ENCODE data around the gene EMILIN1. TPM values are rescaled to one million over a fixed set of nuclear protein-coding genes. Genes with fewer than 3 reads are reported as not detected.
"Not testable (repeated sequence)": the region's sequence is repeated elsewhere in the genome, so short reads cannot be mapped to it uniquely, and the experiment has no call there.

Gene EMILIN1
- total RNA-seq, 1 experiment from 2014 or later: 6.1 TPM

DNA sequence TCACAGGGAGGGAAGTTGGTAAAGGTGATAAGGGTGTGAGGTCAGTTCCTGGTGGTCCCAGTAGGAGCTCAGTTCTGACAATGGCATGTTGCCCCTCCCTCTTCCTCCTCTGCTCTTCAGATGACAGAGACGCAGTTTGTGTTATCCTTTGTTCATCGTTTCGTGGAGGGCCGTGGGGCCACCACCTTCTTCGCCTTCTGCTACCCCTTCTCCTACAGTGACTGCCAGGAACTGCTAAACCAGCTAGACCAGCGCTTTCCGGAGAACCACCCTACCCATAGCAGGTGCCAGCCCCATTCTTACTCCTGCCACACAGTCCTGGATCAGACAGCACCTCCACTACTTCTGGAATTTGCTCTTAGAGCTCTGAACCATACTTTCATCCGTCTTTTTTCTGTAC is 24.6 kb upstream of the EMILIN1 start:
- DNase-seq (ENCODE audit: low read depth): no peak

DNA sequence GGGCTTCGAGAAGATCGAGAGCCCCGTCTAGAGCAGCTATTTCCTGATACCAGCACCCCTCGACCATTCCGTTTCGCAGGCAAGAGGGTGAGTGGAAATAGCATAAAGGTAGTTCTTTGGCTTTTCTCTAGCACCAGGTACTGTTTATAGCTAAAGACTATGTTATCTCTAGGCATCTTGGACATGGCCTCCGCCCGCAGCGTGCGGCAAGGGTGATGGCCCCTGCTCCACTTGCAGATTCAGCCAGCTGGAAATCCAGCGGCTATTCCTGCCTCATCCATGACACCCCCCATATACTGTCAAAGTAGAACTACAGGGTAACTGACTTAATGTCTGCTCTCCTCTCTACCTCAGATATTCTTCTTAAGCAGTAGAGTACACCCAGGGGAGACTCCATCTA is 23.7 kb upstream of the EMILIN1 start:
- no peak for DNase-seq (ENCODE audit: low read depth)

DNA sequence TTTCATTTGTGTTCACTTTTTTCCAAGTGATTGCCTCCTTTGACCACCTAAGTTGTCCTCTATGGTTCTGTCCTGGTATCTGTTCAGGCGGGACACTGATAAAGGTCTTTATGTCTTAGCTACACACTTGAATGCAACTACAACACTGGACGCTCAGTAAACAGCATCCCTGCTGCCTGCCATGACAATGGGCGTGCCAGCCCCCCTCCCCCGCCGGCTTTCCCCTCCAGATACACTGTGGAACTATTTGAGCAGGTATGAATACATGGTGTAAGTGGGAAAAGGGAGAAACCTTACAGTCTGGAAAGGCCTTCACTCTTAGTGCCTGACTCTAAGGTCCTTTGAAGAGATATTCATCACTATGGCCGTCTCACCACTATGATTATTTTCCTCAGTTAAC is 21.2 kb upstream of the EMILIN1 start:
- no peak for DNase-seq (ENCODE audit: low read depth)

DNA sequence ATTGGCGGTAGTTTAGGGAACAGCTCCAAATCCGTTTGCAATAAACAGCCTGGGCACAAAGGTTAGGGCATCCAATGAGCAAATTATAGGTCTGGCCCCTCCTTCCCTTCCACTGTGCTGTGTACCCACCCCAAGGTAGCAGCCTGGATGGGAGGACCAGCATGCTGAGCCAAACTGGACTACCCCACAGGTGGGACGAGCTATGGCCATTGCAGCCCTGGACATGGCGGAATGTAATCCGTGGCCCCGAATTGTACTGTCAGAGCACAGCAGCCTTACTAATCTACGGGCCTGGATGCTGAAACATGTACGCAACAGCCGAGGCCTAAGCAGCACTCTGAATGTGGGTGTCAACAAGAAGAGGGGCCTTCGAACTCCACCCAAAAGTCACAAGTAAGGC is 20.2 kb upstream of the EMILIN1 start:
- no peak for DNase-seq (ENCODE audit: low read depth)

DNA sequence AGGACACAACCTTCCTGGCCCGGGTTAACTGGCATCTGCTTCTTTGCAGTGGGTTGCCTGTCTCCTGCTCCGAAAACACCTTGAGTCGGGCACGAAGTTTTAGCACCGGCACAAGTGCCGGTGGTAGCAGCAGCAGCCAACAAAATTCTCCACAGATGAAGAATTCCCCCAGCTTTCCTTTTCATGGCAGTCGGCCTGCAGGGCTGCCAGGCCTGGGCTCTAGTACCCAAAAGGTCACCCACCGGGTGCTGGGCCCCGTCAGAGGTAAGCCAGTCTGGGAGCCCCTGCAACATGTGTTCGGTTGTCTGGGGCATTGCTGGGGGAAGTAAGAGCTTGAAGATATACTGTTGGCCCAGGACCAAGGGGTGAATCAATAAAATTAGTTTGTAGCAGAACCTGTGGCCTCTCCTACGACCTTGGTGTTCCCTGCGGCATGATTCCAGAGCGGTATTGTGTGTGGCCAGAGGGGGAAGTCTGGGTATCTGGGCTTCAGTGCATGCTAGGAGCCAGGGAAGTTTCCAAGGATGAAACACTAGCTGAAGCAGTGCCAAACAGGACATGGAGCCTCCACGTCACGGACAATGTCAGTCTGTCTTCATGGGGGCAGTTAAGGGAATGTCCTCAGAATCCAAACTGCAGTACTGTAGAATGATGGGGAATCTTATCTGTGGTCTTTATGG is 19.1 kb upstream of the EMILIN1 start:
- no peak for DNase-seq (ENCODE audit: low read depth)

DNA sequence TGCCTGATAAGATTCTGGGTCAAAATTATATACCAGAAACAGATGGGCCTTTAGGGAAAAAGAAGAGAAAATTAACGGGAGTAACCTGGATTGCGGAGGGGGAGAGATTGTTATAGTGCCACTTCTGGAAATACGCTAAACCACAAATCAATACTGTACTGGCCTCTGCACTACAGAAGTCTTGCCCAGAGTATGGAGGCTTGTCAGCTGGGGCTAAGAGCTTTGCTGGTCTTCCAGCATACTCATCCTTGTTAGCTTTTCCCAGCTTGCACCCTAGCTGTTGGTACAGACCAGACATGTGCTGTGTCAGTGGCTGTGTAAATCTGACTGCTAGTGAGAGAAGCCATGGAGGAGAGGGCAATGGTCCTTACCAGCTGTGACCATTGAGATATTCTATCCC is 18.1 kb upstream of the EMILIN1 start:
- DNase-seq (ENCODE audit: low read depth): no peak

DNA sequence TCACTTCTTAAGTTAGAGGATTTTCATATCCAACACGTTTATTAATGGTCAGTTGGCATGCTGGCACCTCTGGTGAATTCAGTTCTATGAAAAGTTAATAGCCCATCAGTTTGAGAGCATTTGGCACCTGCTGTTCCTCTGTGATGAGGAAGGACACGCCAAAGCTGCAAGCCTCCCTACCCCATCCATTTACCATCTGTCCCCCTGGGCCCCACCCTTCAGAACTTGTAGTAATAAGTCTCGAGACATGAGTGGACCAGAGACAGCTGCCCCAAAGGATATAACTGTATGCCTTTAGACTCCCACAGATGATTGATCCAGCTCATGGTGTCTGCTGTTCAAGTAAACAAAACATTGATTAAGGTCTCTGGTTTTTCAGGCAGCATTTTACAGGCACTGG is 13.3 kb upstream of the EMILIN1 start:
- no peak for DNase-seq (ENCODE audit: low read depth)

DNA sequence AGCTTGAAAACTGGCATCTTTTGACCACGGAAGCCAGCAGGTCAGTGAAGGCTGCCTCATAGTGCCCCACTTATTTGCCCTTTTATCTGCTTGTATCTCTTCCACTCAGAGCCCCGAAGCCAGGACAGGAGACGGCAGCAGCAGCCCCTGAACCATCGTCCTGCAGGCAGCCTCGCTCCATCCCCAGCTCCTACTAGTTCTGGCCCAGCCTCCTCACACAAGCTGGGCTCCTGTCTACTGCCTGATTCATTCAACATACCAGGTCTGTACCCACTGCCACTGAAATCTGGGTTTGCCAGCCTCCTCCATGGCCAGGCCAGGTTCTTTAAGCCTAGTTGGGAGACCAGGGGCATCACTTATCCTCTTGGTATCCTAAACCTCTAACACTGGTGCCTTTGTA is 11.0 kb upstream of the EMILIN1 start:
- no peak for DNase-seq (ENCODE audit: low read depth)

DNA sequence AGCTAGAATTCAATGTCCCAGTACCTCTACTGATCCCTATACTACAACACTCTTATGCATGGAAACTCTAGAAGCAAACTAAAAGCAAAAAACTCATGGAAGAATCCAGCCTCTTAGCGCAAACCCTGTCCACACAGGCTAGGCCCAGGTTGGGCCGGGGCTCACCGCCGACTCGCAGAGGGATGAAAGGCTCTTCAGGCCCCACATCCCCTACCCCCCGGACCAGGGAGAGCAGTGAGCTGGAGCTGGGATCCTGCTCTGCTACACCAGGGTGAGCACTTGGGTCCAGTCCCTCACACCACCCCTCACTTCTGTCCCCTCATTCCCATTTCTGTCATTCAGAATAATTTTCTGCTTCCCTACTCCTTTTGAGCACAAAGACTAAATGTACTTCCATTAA is 9.0 kb upstream of the EMILIN1 start:
- DNase-seq (ENCODE audit: low read depth): no peak

DNA sequence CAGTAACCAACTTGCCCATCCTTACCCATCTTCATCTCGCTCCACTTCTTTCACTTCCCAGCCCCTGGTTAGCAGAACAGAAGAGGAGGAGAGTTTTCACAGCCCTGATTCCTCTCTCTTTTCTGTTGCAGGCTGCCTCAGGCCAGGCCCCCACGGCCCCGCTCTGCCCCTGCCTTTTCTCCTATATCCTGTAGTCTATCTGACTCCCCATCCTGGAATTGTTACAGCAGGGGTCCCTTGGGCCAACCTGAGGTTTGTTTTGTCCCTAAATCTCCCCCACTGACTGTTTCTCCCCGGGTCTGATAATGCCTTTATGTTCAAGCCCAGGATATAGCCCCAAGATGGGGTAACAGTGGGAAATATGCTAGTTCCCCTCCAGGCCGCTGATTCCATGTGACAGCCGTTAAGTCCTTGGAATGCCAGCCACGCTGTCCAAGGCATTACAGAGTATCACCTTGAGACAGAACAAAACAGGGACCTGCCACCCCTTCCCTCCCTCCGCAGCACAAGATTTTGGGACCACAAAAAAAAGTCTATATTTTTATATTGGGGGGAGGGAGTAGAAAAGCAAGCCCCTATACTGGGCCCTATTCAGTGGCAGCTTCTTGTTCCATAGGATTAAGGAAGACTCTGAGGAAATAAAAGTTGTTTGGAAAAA is 8.3 kb upstream of the EMILIN1 start:
- no peak for DNase-seq (ENCODE audit: low read depth)

DNA sequence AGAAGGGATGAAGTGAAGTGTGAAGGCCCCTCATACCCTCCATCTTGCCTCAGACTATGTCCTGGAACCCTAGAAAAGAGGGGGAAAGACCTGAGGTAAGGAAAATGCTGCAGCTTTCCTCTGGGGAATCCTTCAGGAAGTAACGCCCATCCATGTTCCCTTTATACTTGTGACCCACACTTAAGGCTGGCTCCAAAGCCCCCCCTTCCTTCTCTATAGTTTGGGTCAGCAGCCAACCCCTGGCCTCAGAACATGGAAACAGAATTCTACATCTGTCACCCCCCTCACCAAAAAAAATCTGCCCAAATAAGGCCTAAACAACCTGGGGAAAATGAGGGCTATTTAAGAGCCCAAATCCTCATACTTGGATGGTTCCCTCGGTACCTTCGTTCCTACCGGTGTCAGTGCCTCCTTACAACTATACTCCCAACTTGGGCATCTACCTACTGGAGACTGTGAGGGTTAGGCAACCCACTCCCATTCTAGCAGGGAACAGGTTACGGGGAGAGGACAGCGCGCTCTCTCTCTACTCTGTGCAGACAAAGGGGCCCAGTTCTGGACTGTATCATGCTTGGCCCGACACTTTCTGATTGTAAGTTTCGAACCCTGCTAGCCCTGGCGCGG is 7.7 kb upstream of the EMILIN1 start:
- DNase-seq (ENCODE audit: low read depth): no peak

DNA sequence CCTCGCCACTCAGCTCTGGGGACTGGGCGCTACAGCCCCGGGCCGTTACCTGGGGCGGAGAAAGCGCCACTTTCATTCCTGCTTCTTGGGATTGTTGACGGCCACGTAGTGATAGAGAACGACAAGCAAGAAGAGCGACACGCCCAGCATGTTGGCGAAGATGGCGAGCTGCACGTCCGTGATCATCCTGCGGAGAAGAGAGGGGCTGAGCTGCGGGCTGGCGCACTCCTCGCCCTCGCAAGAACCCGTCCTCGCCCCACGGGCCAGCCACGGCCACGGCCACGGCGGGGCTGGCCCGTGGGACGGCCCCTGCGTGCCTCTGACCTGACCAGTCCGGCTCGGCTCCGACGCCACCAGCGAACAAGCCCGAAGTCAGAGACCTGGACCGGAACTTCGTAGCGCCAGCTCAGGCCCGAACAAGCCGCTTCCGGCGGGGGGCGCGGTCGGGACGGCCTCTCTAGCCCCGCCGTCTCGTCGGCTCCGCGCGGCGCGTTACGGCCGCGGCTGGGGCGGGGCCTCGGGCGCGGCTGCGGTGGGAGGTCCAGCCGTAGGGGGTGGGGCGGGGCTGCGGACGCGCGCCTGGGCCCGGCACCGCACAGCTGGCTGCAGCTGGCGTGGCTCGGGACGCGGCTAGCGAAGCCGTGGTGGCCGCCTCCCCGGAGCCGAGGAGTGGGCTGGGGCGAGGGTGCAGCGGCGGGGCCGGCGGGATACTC is 7.0 kb upstream of the EMILIN1 start, which contains the start of gene OST4:
OST4 (minus strand) TSS at position 378 of the 713 bp plus-strand sequence.
- DNase-seq (ENCODE audit: low read depth): peak; percentile 87

DNA sequence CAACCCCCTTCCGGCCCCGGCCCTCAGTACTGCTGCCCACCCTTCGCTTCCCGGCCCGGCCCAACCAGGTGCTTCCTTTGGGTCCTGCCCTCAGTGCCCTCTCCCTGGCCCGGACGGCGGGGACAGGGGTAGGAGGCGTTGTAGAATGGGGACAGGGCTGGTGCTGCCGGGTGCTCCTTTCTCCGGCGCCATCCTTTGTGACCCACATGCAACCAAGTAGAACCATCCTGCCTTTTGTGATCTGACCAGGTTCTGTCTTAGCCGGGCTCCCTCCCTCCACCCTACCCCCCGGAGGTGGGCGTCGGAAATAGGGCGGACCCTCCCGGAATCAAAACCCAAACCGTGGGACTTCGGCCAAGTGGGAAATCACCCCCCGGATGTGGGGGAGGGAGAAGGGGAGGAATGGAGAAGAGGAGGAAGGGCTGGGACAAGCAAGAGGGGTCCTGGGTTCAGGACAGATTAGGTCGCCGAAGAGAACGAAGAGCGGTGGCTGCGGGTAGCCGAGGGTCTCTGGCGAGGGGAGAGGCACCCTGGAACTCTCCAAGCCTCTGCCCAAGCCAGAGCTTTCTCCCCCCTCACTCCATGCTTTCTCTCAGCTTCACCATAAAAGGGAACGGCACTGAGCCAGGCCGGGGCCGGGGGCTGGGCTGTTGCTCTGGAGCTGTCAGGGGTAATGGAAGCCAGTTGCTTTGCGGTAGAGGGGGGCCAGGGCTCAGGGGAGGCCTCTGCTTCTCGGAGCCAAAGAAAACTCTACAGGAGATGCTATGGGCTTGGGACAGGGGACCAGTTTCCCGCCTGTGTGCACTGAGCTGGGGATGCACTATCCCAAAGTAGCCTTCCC is 6.2 kb upstream of the EMILIN1 start:
- DNase-seq (ENCODE audit: low read depth): no peak

DNA sequence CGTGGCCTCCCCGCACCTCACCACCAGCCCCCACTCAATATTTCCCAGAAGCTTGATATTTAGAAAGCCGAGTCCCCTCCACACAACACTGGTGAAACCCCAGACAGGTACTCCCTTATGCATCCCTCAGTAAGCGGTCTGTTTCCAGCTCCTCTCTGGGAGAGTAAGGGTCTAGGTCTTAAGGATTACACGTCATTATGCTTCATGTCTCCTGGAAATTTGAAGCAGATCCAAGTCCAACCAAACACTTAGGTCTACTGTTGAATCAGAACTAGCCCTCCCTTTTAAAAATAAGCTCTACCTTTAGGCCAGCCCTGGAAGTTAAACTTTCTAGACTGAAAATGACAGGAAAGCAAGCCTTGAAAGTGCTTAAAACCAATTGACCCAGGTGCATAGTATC is 5.5 kb upstream of the EMILIN1 start:
- no peak for DNase-seq (ENCODE audit: low read depth)

DNA sequence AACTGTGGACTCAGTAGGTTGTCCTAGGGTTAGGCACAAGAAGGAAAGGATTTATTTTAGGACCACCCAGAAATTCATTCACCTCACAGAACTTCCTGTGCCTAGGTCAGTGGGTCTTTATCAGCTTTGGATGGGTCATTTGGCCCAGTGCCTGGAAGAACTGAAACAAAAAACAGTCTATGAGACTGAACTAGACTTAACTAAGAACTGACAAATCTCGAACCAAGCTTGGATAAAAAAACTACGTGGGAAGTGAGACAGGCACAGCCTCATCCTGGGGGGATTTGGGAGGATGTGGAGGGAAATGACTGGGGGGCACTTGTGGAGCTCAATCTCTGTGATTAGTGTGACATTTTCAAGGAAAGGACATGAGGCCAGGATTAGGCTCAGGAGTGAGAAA is 4.6 kb upstream of the EMILIN1 start:
- no peak for DNase-seq (ENCODE audit: low read depth)

DNA sequence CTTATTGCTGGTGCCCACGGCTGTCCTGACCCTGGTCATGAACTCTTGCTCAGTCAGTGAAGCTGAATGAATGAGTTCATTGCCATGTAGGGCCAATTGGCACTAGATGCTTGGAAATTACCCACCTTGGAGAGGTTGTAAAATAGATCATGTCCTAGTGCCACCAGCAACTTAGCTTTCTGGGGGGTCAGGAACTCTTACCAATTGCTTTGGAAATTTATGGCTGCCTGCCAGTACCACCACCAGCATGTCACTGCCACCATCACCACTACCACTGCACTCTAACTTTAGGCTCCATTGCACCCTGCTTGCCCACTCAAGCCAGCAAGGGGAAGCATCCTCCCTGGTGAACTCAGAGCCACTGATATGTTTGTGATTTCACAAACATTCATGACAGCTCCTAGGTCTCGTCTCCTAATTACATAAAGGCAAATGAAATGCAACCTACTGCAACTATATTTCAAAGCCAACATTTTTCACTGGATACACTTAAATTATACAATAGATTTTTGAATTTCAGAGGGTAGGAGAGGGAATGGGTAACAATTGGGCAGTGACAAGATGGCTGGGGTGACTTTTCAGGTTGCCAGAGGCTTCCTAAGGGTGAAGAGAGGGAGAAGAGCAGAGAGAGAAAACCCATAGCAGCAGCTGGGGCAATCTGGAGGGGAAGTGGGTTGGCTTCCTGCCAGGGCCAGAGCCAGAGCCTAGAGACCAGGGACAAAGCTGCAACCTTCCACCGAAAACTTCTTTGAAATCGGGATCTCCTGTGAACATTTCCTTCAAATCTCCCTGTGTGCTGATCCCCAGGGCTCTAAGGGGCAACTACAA is 3.5 kb upstream of the EMILIN1 start:
- no peak for DNase-seq (ENCODE audit: low read depth)

DNA sequence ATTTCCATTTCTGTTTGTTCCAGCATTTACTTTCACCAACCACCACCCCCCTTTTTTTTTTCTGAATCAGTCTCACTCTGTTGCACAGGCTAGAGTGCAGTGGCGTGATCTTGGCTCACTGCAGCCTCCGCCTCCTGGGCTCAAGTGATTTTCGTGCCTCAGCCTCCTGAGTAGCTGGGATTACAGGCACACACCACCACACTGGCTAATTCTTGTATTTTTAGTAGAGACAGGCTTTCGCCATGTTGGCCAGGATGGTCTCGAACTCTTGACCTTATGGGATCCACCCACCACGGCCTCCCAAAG is 2.9 kb upstream of the EMILIN1 start:
- not testable (repeated sequence) for DNase-seq (ENCODE audit: low read depth)

DNA sequence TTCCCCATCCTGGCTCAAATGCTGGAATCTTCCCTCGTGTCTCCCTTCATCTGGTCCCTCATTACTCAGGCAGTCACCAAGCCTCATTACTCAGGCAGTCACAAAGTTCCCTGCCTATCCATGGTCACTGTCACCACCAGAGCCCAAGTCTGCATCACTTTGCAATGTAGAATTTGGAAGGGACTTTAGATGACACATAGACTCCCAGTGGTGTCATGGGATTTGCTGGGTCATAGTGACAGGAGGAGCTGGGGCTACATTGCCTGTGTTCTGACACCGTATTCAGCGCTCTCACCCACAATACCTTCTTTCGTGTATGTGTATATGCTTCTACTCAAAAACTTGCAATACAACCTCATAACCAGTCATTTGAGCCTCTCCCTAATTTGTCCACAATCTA is 2.1 kb upstream of the EMILIN1 start:
- no peak for DNase-seq (ENCODE audit: low read depth)

DNA sequence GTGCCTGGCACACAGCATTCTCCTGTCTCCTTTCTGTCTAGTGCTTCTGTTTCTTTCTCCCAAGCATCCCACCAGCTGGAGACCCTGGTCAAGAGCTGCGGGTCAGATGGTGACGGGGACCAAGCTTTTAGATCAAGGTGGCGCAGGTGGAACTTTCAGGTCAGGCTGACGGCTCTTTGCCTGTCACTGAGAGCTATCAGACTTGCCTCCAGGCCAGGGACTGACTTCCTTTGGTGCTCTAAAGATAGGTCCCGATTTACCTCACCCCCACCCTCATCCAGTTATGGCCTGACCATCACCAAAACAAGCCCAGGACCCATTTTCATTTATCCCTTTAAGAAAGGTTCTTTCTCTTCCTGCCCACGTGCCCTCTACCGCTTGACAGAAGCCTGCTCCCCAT is 1.2 kb upstream of the EMILIN1 start:
- no peak for DNase-seq (ENCODE audit: low read depth)

DNA sequence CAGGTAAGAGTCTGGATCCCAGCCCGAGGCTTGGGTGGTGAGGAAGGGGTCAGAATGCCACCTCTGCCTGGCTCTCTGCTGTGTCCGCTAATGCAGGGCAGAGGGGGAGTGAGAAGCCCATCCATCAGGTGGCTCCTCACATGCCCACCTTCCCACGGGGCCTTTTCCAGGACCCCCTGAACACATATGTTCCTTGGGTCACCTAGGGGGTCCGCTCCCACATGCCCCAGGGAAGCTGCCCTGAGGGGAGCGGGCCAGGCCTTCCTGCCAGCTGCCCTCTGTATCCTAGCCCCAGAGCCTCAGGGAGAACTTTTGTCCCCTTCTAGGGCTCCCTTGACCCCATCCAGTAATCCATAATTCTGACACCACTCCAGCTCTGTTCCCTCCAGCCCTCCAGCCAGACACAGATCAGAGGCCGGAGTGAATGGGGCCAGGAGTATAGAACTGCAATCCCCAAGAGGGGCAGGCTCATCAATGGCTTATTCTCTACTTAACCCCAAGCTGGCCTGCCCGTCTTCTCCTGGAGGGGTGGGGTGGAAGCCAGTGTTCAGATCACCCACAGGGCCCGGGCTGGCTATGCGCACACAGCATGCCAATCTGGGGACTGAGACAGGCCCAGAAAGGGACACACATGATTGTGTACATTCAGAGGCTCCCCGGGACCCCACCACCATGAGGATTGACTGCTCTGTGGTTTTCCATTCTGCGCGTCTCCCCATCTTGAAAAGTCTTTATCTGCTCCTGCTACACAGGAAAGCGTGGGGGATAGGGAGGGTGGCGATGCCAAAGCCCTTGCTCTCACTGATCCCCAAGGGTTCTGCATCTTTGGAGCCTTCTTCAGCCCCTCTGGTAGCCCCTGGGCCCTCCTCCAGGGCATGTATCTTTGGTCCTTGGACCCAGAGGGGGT is 1.1 kb downstream of the EMILIN1 start:
- DNase-seq (ENCODE audit: low read depth): no peak
